Duodenal mucosa (tissue), 2 donors: ENCODE measurements around the gene ARPC1B.
"Not testable (repeated sequence)": the region's sequence is repeated elsewhere in the genome, so short reads cannot be mapped to it uniquely, and the experiment has no call there.

Experiments used
- H3K27ac ChIP-seq: one replicate; pipeline ENCODE4 v1.7.0; 2013; ENCODE audit warnings: low read depth, low read length
- H3K27me3 ChIP-seq, 2 donors: one replicate each; pipeline ENCODE4 v1.7.0; 2013; ENCODE audit warnings: low read length in 2 of 2, control low read depth in 1 of 2; ENCODE audit not compliant: insufficient read depth in 2 of 2, control insufficient read depth in 1 of 2
- H3K36me3 ChIP-seq, 2 donors: one replicate each; pipeline ENCODE4 v1.7.0; 2013; ENCODE audit warnings: low read length in 2 of 2, control low read depth in 1 of 2; ENCODE audit not compliant: insufficient read depth in 2 of 2, control insufficient read depth in 1 of 2
- H3K4me1 ChIP-seq, 2 donors: one replicate each; pipeline ENCODE4 v1.7.0; 2013; ENCODE audit warnings: low read length in 2 of 2, control low read depth in 1 of 2; ENCODE audit not compliant: insufficient read depth in 2 of 2, control insufficient read depth in 1 of 2
- H3K4me3 ChIP-seq, 2 donors: one replicate each; pipeline ENCODE4 v1.7.0; 2013; ENCODE audit warnings: low read length in 2 of 2, low read depth in 1 of 2
- H3K9ac ChIP-seq, 2 donors: one replicate each; pipeline ENCODE4 v1.7.0; 2013; ENCODE audit warnings: low read length in 2 of 2, low read depth in 1 of 2
- H3K9me3 ChIP-seq, 2 donors: one replicate each; pipeline ENCODE4 v1.7.0; 2013; ENCODE audit warnings: low read length in 2 of 2, control low read depth in 1 of 2; ENCODE audit not compliant: control insufficient read depth in 1 of 2

Gene ARPC1B

GRCh38 chr7:99380032-99380822, 5.7 kb downstream of the ARPC1B start:
- Histone ChIP-seq H3K36me3 (peaks cover 0 to 14% of the 10 kb centered on the region in 2 donors), H3K9me3 (no peaks in the 10 kb centered on the region), H3K9ac (peak overlapping the region; percentile 35 to 56), H3K4me1 (peaks cover 30 to 34% of the 10 kb centered on the region in 2 donors), H3K4me3 (peak overlapping the region; percentile 37 to 53), H3K27me3 (no peaks in the 10 kb centered on the region), H3K27ac (peak overlapping the region; percentile 66)

- Histone ChIP-seq H3K4me3 (peak overlapping the region; percentile 4 to 37), H3K9me3 (no peaks in the 10 kb centered on the region), H3K36me3 (peaks cover 0 to 14% of the 10 kb centered on the region in 2 donors), H3K27ac (no peak overlapping the region), H3K9ac (no peak overlapping the region), H3K27me3 (no peaks in the 10 kb centered on the region), H3K4me1 (peaks cover 30 to 31% of the 10 kb centered on the region in 2 donors)
Measured at GRCh38 chr7:99380823-99381663, 6.5 kb downstream of the ARPC1B start.

- Histone ChIP-seq H3K27me3 (no peaks in the 10 kb centered on the region), H3K9ac (no peak overlapping the region), H3K4me1 (peaks cover 30 to 31% of the 10 kb centered on the region in 2 donors), H3K4me3 (peak overlapping the region; percentile 4 to 32), H3K9me3 (no peaks in the 10 kb centered on the region), H3K27ac (no peak overlapping the region), H3K36me3 (peaks cover 6 to 19% of the 10 kb centered on the region in 2 donors)
Measured at GRCh38 chr7:99381664-99382075, 7.1 kb downstream of the ARPC1B start.

- H3K9ac ChIP-seq: no peak overlapping the region
- peaks cover 16 to 33% of the 10 kb centered on the region in 2 donors for H3K36me3 ChIP-seq
- H3K4me1 ChIP-seq: peaks cover 27 to 31% of the 10 kb centered on the region in 2 donors
Measured at GRCh38 chr7:99383203-99383602, 8.7 kb downstream of the ARPC1B start.

GRCh38 chr7:99383791-99384370, 9.4 kb downstream of the ARPC1B start:
- Histone ChIP-seq H3K4me1 (peaks cover 27 to 31% of the 10 kb centered on the region in 2 donors), H3K27ac (no peak overlapping the region), H3K9ac (no peak overlapping the region), H3K4me3 (no peak overlapping the region), H3K27me3 (no peaks in the 10 kb centered on the region), H3K9me3 (no peaks in the 10 kb centered on the region), H3K36me3 (peaks cover 18 to 37% of the 10 kb centered on the region in 2 donors)

More at GRCh38 chr7:99383203-99383602, 8.7 kb downstream of the ARPC1B start:
- Histone ChIP-seq H3K27ac (no peak overlapping the region), H3K9me3 (no peaks in the 10 kb centered on the region), H3K27me3 (no peaks in the 10 kb centered on the region), H3K4me3 (no peak overlapping the region)

- H3K36me3 ChIP-seq: peaks cover 18 to 40% of the 10 kb centered on the region in 2 donors
- H3K9me3 ChIP-seq: no peaks in the 10 kb centered on the region
- H3K4me3 ChIP-seq: no peak overlapping the region
- no peak overlapping the region for H3K27ac ChIP-seq
- no peaks in the 10 kb centered on the region for H3K27me3 ChIP-seq
- no peak overlapping the region for H3K9ac ChIP-seq
- peaks cover 20 to 25% of the 10 kb centered on the region in 2 donors for H3K4me1 ChIP-seq
Measured at GRCh38 chr7:99384523-99384922, 10.0 kb downstream of the ARPC1B start.

- H3K36me3 ChIP-seq: peaks cover 24 to 49% of the 10 kb centered on the region in 2 donors
- H3K9ac ChIP-seq: no peak overlapping the region
- H3K4me1 ChIP-seq: peaks cover 10 to 14% of the 10 kb centered on the region in 2 donors
- H3K4me3 ChIP-seq: no peak overlapping the region
- H3K9me3 ChIP-seq: no peaks in the 10 kb centered on the region
- no peaks in the 10 kb centered on the region for H3K27me3 ChIP-seq
- no peak overlapping the region for H3K27ac ChIP-seq
Measured at GRCh38 chr7:99385564-99385963, 11.0 kb downstream of the ARPC1B start.

GRCh38 chr7:99386584-99387238, 12.2 kb downstream of the ARPC1B start:
- no peaks in the 10 kb centered on the region for H3K9me3 ChIP-seq
- H3K36me3 ChIP-seq: peaks cover 31 to 51% of the 10 kb centered on the region in 2 donors
- no peaks in the 10 kb centered on the region for H3K27me3 ChIP-seq
- H3K4me3 ChIP-seq: no peak overlapping the region
- no peak overlapping the region for H3K9ac ChIP-seq
- peaks cover under 1 to 3% of the 10 kb centered on the region in 2 donors for H3K4me1 ChIP-seq
- H3K27ac ChIP-seq: no peak overlapping the region

GRCh38 chr7:99387239-99387635, 12.7 kb downstream of the ARPC1B start:
- H3K27ac ChIP-seq, H3K9me3 ChIP-seq, H3K4me3 ChIP-seq, H3K9ac ChIP-seq, H3K27me3 ChIP-seq, H3K4me1 ChIP-seq: not testable (repeated sequence)
- H3K36me3 ChIP-seq: peaks cover 31 to 54% of the 10 kb centered on the region in 2 donors
